Peyer's patch (tissue), 4 donors: Measurements from ENCODE around the gene PDGFA.

Experiments used
- CTCF ChIP-seq, 6 experiments: fragments of 450-650 bp in 4 of 6; fragments of 200-600 bp in 2 of 6; sonication (generic) in 1 of 6; IDR thresholded peaks; one replicate each; pipeline ENCODE4 v1.5.1; 2017 to 2019; ENCODE audit warnings: antibody characterized with exemption in 6 of 6, mild to moderate bottlenecking in 3 of 6, moderate library complexity in 1 of 6
- POLR2A ChIP-seq, 2 donors: fragments of 450-650 bp; IDR thresholded peaks; one replicate each; pipeline ENCODE4 v1.5.1; 2017; ENCODE audit warnings: antibody characterized with exemption in 2 of 2, mild to moderate bottlenecking in 2 of 2, moderate library complexity in 2 of 2

- TF ChIP-seq POLR2A (IDR thresholded peaks at IDR 0.05) (no peak), CTCF (IDR thresholded peaks at IDR 0.05) (no peak)
Observed at GRCh38 chr7:469563-469961, 50.1 kb downstream of the PDGFA start.
